ENCODE data around the gene CFAP74.

Gene CFAP74

DNA sequence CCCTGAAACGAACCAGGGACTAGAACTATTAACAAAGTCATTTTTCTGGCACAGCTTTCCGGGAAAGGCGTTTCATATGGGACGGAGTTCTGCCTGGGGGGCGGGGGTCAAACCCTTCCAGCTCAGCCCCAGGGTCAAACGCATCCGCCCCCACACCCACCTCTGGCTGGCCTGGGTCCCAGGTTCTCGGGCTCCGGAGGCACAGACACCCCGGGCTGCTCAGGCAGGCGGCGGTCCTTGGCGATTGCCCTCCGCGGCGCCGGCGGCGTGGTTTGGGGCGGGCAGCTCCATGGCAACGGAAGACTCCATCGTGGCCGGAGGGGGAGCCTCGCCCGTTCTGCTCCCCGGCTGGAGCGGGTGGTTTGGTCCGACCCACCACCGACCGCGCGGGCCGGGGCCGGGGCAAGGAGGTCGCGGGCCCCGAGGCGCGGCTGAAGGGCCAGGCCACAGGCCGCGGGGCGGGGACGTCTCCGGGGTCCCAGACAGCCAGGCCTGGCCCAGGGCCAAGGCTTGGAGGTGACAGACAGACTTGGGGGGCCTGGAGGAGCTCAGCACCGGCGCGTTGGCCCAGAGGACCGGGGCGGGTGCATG is at the start of gene CFAP74:
CFAP74 (minus strand) TSS at position 246 of the 591 bp plus-strand sequence. CDS start 12,830 bp downstream, outside the sequence.
- no peak for DNase-seq (ENCODE audit: low spot score)

DNA sequence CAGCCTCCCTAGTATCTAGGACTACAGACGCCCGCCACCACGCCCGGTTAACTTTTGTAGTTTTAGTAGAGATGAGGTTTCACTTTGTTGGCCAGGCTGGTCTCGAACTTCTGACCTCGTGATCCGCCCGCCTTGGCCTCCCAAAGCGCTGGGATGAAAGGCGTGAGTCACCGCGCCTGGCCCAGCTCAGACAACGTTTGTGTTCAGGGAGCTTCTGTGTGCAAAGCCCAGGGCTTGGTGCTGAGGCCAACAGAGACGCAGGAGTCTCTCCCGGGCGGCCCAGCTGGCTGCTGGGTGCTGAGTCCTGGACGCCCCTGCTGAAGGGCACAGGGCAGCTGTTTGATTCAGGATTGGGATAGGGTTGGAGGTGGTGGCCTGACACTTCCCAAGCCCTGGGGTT is 49.6 kb upstream of the CFAP74 start:
- no peak for DNase-seq (ENCODE audit: low spot score)

- no peak for DNase-seq (ENCODE audit: low spot score)
These were observed 49.2 kb upstream of the CFAP74 start for GRCh38 chr1:2052756-2053155.

- DNase-seq (ENCODE audit: low spot score): no peak
These were observed 48.6 kb upstream of the CFAP74 start for GRCh38 chr1:2052054-2052679.

DNA sequence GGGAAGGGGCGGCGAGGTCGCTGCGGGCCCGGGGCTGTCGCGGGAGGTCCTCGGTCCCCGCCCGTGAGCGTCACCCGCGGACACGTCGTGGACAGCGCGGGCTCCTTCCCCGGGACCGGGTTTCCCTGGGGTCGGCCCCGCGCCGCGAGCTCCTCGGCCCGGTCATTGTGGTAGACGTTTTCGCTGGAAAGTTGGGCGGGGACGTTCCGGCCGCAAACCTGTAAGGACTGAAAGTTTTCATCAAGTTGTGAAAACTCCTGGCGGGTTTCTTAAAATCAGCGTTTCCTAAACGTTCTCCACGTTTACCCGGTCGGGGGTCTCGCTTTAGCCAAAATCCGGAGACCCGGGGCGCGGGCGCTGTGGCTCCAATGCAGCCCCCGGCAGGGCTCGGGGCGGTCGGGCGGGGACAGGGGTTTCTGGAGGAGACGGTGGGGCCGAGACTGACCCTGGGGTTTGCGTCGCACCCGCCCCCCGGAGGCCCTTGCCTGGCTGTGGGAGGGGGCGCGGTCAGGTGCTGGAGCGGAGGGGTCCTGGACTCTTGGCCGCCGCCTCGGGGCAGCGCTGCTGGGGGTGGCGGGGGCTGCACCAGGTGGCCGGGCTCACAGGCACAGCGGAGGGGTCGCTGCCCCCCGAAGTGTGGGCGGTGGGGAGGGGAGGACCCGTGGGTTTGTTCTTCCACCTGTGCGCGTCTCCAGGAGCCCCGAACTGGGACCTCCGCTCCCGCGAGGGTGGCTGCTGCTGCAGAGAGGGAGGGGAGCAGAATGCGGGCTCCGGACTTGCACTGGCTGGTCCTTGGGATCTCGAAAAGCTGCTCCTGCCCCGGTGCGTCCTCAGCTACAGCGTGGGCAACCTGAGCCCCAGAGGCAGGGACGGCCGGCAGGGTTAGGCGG is 47.5 kb upstream of the CFAP74 start:
- no peak for DNase-seq (ENCODE audit: low spot score)

GRCh38 chr1:2050461-2050792 is 46.8 kb upstream of the CFAP74 start:
- DNase-seq (ENCODE audit: low spot score): no peak

- peak; percentile 94 for DNase-seq (ENCODE audit: low spot score)
These were observed 46.3 kb upstream of the CFAP74 start, which contains the start of gene PRKCZ for GRCh38 chr1:2049718-2050431. PRKCZ (plus strand) TSS chr1:2050411; CDS start chr1:2050631, 220 bp downstream.

DNA sequence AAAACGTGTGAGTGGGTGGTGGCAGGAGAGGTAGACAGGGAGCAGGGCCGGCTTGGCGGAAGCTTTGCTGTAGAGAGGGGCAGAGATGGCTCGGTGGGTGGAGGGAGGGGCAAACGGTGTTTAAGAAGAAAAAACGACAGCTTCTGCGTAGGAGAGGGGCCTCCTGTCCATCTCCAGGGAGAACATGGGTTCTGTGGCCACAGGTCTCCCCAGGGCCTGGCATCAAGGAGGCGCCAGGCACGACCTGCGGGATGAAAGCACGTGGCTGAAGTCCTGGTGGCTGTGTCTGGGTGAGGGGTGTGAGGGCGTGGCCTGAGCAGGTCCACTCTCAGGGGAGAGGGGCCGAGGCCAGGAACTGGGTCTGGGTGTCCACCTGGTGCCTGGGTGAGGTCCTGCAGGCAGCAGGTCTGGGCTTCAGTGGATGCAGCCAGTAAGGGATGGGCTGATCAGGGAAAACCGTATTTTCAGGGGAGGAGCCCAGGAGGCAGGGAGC is 45.7 kb upstream of the CFAP74 start:
- DNase-seq (ENCODE audit: low spot score): no peak

GRCh38 chr1:2047749-2048729 is 44.5 kb upstream of the CFAP74 start:
- no peak for DNase-seq (ENCODE audit: low spot score)

- DNase-seq (ENCODE audit: low spot score): no peak
These were observed 43.6 kb upstream of the CFAP74 start for GRCh38 chr1:2046953-2047748.

DNA sequence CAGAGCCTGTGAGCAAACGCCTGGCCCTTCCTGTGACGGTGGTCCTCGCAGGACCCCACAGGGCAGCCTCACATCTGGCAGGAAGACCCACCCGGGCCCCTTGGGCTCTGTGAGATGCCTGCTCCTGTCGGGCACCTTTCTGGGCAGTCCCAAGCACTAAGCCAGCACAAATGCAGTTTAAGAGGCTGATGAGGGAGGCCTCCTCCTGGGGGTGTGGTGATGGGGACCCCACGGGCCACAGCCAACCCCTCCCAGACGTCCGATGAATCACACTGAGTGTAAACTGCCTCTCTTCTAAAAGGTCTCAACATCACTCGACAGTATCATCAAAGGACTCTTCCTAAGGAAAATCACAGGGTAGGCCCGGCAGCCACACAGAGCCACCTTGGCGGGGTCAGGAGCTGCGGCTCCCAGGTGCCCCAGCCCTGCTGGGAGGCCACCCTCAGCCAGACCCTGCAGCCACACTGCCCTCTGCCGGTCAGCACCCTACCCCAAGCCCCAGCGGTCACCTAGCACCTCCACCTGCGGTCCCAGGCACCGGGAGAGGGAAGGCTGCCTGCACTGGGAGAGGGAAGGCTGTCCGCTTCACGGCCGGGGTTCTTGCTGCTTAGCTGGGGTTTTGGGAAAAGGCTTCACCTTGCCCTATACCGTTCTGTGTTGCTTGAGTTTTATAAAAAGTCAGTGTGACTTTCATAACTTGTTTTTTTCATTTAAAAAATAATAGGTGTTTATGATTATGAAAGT is 42.8 kb upstream of the CFAP74 start:
- DNase-seq (ENCODE audit: low spot score): peak; percentile 39

DNA sequence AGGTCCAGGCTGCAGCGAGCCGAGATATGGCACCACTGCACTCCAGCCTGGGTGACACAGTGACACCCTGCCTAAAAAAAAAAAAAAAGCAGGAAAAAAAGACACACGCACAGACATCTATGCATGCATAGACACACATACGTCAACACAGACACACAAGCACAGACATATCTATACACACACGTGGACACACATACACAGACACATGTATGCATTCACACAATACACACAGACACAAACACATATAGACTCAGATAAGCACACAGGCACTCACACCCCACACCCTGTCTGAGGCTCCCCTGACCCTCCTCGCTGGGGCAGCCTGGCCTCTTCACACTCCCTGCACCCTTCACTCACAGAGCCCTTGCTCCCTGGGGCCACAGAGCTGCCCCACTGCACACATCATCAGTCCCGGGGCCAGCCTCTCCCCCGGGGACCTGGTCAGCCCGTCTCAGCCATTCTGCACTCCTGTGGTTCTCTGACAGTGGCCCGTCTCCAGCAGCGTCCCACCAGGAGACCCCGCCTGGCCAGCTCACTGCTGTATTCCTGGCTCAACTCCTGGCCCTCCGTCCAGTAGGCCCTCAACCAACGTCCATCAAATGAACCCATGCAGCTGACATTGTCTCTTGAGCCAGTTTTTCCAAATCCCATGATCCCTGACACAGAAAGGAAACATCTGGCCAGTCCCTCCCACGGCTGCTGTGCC is 42.0 kb upstream of the CFAP74 start:
- DNase-seq (ENCODE audit: low spot score): no peak

- peak; percentile 80 for DNase-seq (ENCODE audit: low spot score)
These were observed 41.1 kb upstream of the CFAP74 start for GRCh38 chr1:2044510-2045319.

- no peak for DNase-seq (ENCODE audit: low spot score)
These were observed 40.3 kb upstream of the CFAP74 start for GRCh38 chr1:2043886-2044285.

DNA sequence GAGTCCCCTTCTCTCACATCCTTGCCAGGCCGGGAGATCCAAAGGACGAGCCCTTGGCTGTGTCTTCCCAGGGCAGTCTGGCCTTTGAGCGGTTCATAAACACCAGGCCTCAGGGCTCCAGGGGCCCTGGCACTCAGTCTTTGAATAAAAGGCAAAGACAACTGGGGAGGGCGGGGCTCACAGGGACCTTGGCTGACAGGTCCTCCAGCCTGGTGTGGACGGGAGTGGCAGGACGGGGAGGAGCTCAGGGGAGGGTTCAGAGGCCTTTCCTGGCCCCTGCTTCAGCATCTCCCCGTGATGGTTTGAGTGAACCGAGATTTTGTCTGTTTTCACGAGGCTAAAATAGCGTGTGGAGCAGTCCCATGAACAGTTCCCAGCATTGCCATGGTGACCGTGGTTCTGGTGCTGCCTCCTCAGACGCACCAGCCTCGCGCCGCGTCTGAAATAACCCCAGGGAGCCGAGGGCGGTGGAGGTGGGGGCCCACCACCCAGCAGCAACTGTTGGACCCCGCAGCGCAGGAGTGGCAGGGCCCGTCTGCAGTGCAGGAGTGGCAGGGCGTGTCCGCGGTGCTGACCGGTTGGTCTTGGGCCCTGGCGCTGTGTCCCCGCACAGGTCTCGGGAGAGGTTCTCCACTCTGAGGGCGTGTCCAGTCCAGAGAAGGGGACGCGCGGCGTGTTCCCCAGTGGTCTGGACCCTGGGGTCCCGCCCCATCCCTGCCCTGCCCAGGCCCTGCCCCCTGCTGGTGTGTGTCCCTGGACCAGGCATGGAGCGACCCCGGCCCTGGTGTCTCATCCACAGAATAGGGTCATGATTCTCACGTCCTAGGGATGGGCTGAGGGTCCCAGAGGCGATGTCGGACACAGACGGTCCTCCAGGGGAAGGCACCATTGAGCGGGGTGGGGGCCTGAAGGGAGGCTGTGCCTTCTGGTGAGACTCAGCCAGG is 39.5 kb upstream of the CFAP74 start:
- no peak for DNase-seq (ENCODE audit: low spot score)

- no peak for DNase-seq (ENCODE audit: low spot score)
These were observed 38.3 kb upstream of the CFAP74 start for GRCh38 chr1:2041887-2042286.

GRCh38 chr1:2041305-2041704 is 37.7 kb upstream of the CFAP74 start:
- DNase-seq (ENCODE audit: low spot score): no peak
